ENCODE data around the gene DYNLT3.
A peak's percentile ranks its signal among the peaks of the same experiment; 100 is the strongest.

DYNLT3 gene, protein sequence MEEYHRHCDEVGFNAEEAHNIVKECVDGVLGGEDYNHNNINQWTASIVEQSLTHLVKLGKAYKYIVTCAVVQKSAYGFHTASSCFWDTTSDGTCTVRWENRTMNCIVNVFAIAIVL

DNA sequence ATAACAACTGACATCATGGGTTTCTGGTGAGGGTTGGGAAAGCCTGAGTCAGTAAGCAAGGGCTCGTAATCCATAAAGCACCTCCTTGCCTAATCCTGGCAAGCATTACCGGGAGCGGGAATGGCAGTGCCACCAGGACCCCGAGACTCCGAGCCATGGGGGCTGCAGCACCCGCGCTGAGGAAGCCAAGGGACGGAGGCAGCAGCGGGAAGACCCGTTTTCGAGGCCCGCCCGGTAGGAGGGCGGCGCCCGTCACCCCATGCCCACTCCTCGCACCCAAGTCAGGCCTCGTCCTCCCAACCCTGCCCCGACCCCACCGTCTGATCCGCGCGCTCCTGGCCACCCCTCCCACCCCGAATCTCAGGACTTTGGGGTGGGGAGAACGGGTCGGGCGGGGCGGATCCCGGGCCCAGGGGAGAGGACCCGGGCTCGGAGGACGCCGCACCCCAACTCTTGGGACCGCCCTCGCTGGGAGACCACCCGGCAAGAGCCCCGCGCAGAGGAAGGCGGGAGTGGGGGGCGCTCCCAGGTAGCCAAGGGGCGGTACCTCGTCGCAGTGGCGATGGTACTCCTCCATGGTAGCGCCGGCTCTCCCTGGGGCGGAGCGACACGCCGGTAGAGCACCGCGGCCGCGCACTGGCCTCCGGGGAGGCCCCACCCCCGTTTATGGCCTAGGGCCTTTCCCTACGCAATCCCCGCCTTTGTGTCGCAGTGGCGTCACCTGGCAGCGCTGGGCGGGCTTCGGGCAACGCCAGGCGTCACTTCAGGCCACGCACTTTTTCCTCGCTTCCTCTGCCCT lies at the start of gene DYNLT3:
Gene DYNLT3, minus strand, starts transcription at position 638 of the 799 bp plus-strand sequence. Its CDS starts 61 bp downstream, at position 577.
- DNase-seq, result peak; percentile 82

- DNase-seq, result no peak
Observed at GRCh38 chrX:37896511-37896890, 49.1 kb upstream of the DYNLT3 start.

- DNase-seq, result no peak
Observed at GRCh38 chrX:37895795-37896510, 48.6 kb upstream of the DYNLT3 start.

- no peak for DNase-seq
Observed at GRCh38 chrX:37894725-37895124, 47.4 kb upstream of the DYNLT3 start.

DNA sequence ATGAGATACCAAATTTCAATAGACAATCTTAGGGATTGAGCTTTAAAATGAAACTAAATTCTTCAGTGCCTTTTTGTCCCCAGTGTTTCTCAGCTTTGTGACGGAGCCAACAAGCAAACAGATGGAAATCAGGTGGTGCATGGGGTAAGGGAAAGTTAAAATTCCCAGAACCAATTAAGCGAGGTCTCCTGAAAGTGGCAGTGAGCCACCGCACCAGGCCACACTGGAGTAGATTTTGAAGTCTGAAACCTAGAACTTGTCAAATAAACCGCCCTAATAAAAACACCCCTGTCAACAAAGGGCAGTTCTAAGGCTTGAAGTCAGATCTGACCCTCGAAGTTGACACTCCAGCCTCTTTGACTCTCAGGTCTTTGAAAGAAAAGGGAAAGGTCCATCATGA lies 40.6 kb upstream of the DYNLT3 start:
- DNase-seq, result no peak

- DNase-seq, result no peak
Observed at GRCh38 chrX:37887347-37887746, 40.0 kb upstream of the DYNLT3 start.

DNA sequence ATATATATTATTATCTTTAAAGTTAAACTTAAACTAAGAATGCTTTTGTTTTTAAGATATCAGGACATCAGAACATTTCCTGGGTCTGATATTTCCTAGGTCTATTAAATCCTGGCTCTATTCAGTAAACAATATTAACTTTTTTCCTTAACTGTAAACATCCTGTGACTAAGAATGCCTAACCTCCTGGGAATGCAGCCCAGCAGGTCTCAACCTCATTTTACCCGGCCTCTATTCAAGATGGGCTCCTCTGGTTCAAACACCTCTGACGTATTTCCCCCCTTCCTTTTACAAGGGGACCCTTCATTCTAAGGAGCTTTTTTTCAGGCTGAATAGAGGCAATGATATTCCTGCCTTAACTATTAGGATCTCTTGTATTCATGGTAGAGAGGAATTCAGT lies 35.8 kb upstream of the DYNLT3 start:
- no peak for DNase-seq

- DNase-seq, result no peak
Observed at GRCh38 chrX:37879692-37880091, 32.3 kb upstream of the DYNLT3 start.

GRCh38 chrX:37876716-37877115 lies 29.3 kb upstream of the DYNLT3 start:
- DNase-seq, result no peak

- DNase-seq, result no peak
Observed at GRCh38 chrX:37875675-37876074, 28.3 kb upstream of the DYNLT3 start.

- no peak for DNase-seq
Observed at GRCh38 chrX:37873220-37873619, 25.8 kb upstream of the DYNLT3 start.

GRCh38 chrX:37872303-37872655 lies 24.9 kb upstream of the DYNLT3 start:
- DNase-seq, result no peak

- no peak for DNase-seq
Observed at GRCh38 chrX:37871626-37872302, 24.4 kb upstream of the DYNLT3 start.

- no peak for DNase-seq
Observed at GRCh38 chrX:37867536-37868153, 20.3 kb upstream of the DYNLT3 start.

DNA sequence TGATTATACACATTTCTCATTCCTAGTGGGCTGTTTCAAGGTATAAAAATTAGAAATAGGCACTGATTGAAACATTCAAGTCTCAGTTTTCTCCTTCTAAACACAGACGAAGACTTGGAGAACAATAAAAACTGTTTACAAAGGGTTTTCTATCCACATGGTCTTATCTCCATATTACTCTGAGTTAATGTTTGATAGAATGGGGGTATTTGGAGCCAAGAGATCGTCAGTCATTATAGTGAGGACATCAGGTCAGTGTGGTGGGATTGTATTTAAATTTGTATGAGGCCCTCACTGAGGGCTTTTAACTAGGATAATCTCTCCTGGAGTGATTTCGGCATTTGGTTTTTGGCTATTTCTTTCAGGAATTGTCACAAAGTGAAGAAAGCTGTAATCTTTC lies 16.4 kb upstream of the DYNLT3 start:
- DNase-seq, result no peak

- no peak for DNase-seq
Observed at GRCh38 chrX:37862851-37863250, 15.5 kb upstream of the DYNLT3 start.

DNA sequence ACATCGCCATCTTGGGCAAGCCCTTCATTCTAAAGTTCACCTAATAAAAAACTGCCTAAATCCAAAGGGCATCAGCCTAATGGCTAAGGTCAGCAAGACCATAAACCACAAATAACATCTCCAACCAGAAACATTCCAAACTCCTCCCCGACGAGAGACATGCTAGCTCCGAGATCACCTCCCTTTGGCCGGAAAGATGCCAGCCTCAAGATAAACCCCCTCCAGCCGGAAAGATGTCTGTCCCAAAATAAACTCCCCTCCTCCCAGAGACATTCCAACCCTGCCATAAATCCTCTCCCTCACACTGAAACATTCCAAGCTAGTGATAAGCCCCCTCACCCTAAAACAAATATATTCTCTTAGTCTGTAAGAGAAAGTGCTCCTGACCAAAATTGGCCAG lies 13.3 kb upstream of the DYNLT3 start:
- DNase-seq, result no peak

GRCh38 chrX:37854748-37855147 lies 7.4 kb upstream of the DYNLT3 start:
- no peak for DNase-seq

- no peak for DNase-seq
Observed at GRCh38 chrX:37854148-37854547, 6.8 kb upstream of the DYNLT3 start.

DNA sequence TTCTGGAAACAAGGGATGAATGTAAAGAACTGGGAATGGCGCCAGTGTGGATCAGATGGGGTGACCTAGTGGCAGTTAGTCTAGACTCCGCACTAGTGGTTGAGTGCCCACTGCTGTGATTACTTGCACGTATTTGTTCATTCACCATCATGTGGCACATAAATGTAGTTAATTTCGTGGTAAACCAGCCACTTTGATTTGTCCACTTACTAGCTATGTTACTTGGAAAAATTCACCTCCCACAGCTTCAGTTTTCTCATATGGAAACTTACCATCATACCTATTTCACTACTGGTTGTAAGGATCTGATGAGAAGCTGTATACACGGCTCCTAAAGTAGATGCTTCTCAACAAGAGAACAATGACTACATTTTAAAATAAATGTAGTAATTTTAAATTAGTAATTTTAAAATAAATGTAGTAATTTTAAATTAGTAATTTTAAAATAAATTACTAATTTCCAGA lies 394 bp upstream of the DYNLT3 start:
- no peak for DNase-seq

GRCh38 chrX:37846558-37846933 lies 825 bp downstream of the DYNLT3 start:
- no peak for DNase-seq

DNA sequence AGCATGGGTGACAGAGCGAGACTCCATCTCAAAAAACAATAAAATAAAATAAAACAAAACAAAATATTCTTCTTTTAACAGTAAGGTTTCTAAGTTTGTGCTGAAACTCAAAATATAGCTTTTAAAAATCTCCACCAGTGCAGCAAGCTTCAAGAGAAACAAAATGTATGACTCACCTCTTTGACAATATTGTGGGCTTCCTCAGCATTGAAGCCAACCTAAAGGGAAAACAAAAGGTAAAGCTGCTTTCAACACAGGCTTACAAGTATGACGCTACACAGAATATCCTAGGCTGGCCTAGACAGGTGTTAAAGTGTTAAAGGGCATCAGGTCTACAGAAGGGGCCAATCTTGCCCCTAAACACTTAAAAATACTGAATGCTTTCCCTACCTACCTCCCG lies 1.2 kb downstream of the DYNLT3 start:
- DNase-seq, result peak; percentile 6

- DNase-seq, result no peak
Observed at GRCh38 chrX:37844622-37845021, 2.7 kb downstream of the DYNLT3 start.
